T-helper 1 cell treated with Interleukin-12 subunit alpha and Interleukin-12 subunit beta and Interleukin-4 antibody, amounts not matched to agents 30 ng/mL and 1 ng/mL, for 36 hours (primary cell): ENCODE results near the gene CLASP2. TPM values are rescaled to one million over a fixed set of nuclear protein-coding genes. Genes with fewer than 3 reads are reported as not detected.
"Not testable (repeated sequence)": the region's sequence is repeated elsewhere in the genome, so short reads cannot be mapped to it uniquely, and the experiment has no call there.

ENCODE experiments used
- intact Hi-C: fragments of 100-400 bp; cut with micrococcal nuclease; formaldehyde crosslinking; loops from one replicate; pipeline ENCODE4 v1.15.1; 2024
- total RNA-seq: library from RNA; stranded (reverse); gene quantifications from 2 replicates; pipeline ENCODE4 v1.2.3, GENCODE V29; 2022

The CLASP2 gene
- total RNA-seq, 1 donor from 2014 or later = 56.8 TPM

DNA sequence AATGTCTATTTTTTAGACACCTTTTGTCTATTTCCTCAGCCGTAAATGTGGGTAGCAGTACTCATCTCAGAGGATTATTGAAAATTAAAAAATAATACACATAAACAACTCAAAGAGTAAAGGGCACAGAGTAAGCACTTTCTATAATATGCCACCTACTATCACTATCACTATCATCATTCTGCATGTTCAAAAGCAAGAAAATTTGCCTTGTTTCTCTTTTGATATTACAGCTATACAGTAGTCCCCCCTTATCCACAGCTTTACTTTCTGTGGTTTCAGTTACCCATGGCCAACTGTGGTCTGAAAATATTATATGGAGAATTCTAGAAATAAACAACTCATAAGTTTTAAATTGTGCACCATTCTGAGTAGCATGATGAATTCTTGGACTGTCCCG, 27.7 kb downstream of the CLASP2 start:
- intact Hi-C loops = no loop called here

DNA sequence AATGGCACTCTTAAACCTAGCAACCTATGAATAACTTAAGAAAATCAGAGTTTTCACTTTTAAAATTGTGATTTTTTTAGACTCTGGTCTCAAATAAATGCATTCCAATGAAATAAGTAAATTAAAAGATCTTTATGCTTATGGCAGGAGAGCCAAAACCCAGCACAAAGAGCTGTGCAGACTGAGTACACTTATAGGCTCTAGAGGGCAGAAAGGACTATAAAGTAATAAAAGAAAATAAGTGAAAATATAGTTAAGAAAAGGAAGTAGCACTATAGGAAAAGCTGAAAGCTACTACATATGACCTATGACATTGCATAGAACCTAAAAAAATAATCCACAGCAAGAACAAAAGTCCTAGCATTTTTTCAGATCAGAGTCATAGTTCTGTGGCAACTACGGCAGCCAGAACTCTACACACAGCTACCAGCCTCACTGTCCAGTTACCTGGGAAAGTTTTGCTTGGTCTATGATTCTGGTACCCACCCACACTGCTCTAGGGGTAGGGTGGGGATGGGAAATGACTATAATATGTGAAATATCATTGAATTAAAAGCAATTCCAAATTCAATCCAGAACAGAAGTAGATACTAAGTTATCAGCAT, 30.5 kb downstream of the CLASP2 start:
- intact Hi-C loops = no loop called here

DNA sequence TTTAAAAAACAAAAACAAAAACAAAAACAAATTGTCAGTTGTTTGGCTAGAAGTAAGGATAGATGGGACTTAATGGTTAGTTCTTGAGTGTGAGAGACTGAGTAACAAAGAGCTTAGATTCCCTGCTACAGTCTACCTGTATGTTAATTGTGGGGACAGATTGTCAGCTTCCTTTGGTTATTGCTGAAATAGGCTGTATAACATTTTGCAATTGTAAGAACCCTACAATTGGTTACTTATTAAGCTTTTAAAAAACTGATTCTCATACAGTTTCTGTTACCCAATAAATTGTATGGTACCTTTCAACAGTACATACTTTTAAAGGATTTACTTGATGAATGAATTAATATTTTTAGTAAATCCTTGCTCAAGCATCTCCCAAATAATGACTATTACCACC, 35.3 kb downstream of the CLASP2 start:
- intact Hi-C loops = no loop called here

DNA sequence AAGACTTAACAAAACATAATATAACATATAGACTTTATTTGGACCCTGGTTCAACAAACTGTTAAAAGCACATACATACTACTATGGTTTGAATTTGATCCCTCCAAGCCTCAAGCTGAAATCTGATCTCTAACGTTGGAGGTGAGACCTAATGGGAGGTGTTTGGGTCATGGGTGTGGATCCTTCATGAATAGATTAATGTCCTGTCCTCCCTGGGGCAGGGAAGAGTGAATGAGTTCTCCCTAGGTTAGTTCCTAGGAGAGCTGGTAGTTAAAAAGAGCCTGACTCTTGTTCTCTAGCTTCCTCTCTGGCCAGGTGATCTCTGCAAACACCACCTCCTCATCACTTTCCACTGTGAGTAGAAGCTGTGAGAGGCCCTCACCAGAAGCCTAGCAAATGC, 36.4 kb downstream of the CLASP2 start:
- intact Hi-C loops = no loop called here

DNA sequence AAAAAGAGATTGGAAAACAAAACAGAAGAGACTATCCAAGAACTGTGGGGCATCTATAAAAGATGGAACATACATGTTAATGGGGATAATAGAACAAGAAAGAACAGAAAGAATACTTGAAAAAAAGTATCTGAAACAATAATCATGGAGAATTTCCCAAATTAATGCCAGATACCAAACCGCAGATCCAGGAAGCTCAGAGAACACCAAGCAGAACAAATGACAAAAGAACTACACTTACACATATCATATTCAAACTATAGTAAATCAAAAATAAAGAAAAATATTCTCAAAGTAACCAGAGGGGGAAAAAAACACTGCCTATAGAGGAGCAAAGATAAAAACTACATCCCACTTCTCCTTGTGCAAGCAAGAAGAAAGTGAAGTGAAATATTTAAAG, 40.0 kb downstream of the CLASP2 start:
- intact Hi-C loops = no loop called here

DNA sequence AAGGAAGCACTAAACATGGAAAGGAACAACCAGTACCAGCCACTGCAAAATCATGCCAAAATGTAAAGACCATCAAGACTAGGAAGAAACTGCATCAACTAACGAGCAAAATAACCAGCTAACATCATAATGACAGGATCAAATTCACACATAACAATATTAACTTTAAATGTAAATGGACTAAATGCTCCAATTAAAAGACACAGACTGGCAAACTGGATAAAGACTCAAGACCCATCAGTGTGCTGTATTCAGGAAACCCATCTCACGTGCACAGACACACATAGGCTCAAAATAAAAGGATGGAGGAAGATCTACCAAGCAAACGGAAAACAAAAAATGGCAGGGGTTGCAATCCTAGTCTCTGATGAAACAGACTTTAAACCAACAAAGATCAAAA, 44.6 kb downstream of the CLASP2 start:
- intact Hi-C loops = not testable (repeated sequence)

DNA sequence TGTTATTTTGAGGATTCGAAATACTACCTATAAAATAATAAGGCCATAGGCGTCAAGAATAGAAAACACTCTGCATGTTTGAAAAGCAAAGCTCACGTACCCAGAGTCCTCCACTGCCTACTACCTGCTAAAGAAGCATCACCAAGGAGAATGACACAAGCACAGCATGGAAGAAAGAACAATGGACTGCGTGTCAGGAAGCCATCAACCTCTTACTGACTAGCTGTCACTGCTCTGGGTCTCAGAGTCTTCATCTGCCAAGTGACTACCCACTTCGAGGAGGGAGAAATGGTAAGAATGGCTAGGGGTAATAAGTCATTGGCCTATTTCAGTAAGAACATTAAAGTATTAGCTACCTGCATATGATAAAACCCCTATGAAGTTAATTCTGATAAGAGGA, 49.4 kb downstream of the CLASP2 start:
- intact Hi-C loops = no loop called here

DNA sequence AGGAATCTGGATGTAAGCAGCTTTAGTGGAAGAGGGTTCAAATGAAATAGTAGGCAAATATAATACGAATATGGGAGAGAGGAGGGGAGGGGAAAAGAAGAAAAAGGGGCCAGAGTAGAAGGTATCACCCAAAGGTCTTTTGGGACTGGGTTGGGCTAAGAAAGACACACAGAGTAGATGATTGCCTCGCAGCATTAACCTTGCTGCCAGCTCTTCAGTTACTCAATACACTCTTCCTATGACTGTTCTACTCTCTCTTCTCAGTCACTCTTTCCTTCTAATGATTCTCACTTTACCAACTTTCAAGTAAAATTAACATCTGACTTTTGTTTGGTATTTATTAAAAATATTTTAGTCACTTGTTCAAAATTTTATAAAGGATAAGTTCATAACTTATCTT, 52.8 kb downstream of the CLASP2 start:
- intact Hi-C loops = no loop called here

DNA sequence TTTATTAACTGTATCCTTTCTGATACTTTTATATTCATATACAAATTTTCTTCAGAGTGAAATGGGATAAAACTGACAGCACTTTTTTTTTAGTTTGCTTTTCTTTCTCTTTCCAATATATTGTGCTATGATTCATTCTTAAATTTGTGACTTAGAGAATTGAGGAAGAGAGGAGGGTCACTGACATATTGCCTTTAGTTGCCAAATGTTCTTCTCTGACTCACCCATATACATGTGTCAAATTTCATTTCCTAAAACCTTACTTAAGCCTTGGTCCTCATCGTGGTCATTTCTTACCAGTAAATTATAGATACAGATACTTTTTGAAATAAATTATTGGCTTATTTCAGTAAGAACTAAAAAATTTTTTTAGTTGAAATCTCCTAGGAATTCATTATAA, 53.9 kb downstream of the CLASP2 start:
- intact Hi-C loops = no loop called here

DNA sequence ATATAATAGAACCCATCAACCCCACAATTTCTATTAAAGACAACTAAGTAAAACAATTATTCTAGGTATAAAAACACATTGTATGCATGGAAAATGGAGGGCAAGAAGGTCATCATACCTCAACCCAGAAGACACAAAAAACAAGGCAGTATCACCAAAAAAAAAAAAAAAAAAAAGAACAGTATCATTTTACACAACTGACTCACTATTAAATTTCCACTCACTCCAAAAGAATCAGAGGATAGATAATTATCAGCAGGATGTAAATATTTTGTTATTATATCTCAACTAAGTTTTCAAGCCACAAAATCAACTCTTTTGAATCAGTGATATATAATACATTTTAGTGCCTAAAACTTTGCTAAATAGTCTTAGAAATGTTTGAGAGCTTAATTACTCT, 55.0 kb downstream of the CLASP2 start:
- intact Hi-C loops = no loop called here

DNA sequence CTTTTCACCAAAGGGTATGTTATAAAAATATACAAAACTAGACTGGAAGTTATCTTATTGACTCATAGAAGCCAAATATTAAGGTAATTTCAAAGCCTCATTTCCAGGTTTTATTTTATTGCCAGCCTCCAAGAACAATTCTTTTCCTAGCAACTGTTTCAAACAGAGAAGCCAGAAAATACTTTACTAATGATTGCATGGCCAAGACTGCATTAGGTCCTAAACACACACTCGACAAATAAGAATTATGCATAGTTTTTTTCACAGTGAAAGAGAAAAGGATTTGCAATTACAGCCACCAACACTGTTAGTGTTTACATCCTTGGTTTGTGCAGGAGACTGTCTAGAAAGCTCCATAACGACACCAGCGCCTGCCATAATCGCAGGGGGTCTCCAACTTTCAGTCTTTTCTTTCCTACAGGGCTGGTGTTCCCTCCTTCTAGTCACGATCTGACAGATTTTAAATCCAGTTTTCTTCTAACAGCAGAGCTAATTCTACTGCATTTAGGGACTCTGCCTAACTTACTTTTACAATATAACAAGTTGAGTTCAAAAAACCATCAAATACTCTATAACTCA, 58.1 kb downstream of the CLASP2 start:
- intact Hi-C loops = loop anchor here (2.0 kb wide), 2 partner anchors 15 to 57 kb away; no protein-coding TSS in a partner anchor

DNA sequence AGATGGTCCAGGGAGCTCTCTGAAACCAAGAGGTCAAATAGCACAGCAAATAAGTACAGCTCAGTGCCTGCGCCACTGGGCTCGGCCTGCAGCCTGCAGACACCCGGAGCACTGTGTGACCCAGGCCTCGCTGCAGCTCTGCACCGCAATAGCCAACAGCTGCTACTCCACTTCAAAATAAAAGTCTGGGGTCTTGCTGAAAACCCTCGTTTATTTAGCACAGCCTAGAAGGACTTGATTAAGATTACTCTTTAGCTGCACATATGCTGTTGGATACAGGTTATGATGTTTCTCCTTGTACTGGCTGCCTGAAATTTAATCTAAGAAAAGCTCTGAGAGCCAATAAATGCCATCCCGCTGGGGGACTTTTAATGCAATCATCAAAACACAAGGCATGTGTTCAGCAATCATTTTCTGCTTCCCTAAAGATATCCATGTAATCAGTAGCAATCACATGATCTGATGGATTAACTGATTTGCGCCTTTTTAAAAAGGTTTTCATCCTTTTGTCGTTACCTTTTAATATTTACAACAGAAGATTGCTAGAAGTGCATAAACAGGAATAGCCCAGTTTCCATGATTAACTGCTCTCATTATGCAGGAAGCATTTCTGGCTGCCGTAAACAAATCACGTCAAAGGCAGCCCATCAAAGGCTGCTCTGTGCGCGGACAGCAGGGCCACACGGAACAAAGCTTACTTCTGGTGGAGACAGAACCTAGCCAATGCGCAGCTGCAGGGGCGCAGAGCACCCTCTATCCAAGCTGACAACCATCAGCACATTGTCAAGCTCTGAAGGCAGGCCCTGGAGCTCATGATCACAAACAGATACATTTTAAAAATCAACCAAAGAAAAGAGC, 58.8 kb downstream of the CLASP2 start:
- intact Hi-C loops = loop anchor here (2.0 kb wide), 2 partner anchors 14 to 58 kb away; no protein-coding TSS in a partner anchor

DNA sequence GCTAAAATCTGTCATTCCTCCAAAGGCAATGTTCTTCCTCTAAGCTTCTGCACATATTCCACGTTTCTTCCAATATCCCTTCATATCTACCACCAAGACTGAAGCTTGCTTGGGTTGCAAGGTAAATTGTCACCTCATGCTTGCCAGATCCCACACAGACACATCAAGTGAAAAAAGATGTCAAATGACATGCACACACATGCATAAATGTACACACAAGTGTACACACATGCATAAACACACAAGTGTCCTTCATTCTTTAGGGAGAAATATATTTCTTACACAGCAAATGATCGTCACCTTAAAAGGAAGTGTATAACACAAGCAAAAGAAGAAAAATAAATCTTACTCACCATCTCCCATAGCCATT, 59.4 kb downstream of the CLASP2 start:
- intact Hi-C loops = loop anchor here (2.0 kb wide), 2 partner anchors 14 to 58 kb away; no protein-coding TSS in a partner anchor

DNA sequence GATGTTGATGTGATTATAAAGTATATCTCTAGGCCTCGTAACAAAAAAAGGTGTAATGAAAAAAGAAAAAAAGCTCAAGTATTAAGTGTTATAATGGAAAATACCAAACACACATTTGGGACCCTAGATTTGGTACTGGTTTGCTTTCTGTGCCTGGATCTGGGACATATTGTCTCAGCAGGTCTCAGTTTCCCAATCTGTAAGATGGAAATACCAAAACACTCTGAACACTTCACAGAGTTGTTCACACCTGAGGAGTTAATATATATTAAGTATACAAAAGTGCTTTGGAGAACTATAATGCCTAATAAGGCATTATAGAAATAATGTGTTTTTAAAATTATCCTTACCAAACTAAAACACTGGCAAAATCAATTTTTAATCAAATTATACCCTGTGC, 60.0 kb downstream of the CLASP2 start:
- intact Hi-C loops = loop anchor here (2.0 kb wide), 2 partner anchors 13 to 59 kb away; no protein-coding TSS in a partner anchor

DNA sequence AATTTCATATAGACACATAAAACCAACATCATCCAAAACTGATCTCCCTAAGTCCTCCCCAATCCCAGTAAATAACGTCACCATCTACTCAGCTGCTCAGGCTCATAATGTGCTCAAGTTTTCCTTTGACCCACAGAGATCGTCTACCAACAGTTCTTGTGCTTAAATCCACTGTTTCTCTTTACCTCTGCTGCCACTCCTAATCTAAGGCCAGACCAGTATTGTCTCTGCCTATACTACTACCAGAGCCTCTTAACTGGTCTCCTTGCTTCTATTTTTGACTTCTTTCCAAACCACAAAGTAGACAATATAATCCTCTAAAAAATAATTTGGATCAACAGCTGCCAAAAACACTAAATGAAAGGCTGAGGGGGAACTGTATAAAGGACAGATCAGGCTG, 65.3 kb downstream of the CLASP2 start:
- intact Hi-C loops = no loop called here

DNA sequence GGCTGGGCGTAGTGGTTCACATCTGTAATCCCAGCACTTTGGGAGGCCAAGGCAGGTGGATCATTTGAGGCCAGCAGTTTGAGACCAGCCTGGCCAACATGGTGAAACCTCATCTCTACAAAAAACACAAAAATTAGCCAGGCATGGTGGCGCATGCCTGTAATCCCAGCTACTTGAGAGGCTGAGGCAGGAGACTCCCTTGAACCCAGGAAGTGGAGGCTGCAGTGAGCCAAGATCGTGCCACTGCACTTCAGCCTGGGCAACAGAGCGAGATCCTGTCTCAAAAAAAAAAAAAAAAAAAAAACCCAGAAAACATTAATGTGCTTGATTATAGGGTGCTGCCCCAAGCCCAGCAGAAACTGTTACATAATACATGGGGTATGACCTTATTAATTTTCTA, 67.0 kb downstream of the CLASP2 start:
- intact Hi-C loops = not testable (repeated sequence)

DNA sequence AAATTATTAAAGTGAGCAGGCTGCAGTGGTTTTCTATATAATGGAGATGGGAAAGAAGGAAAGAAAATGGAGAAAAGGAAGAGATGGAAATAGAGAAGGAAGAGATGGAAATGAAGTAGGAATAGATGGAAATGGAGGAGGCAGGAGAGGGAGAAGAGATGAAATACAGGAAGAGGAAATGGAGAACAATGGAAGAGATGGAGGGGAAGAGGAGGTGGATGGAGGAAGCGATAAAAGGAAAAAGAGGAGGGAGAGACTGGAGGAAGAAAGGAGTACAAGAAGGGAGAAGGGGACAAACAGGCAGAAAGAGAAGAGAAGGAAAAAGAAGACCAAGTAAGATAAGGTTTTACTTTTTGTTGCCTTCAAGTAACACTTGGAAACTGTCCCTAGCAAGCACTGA, 67.6 kb downstream of the CLASP2 start:
- intact Hi-C loops = no loop called here

DNA sequence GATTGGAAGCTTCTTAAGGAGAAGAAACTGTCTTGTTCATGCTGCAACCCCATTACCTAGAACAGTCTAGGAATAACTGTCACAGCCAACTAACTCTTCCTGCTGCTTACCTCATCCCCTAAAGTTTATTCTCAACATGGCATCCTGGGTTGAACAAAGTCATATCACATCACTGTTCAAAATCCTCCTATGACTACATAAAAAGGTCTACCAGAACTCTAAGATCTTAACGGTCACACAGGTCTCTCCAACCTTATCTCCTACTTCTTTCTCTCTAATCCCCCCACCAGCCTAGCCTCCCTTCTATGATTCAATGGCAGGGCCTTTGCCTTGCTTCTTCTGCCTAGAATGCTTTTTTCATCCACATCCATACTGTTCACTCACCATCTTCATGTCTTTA, 69.3 kb downstream of the CLASP2 start:
- intact Hi-C loops = no loop called here

DNA sequence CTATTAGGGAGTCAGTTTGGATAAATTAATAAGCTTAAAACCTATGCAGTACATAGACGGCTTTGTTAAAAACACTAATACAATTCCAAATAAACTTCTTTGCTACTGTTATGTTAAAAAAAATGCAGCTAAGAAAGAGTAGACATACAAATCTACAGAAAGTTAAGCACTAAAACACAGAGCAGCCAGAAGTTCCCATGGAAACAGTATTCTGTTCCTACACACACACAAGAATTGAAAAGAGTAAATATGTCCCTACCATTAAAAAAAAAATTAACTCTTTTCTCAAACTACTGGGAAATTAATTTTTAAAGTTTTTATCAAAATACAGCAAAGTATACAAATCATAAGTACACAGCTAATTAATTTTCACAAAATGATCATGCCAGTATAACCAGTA, 71.6 kb downstream of the CLASP2 start:
- intact Hi-C loops = no loop called here

DNA sequence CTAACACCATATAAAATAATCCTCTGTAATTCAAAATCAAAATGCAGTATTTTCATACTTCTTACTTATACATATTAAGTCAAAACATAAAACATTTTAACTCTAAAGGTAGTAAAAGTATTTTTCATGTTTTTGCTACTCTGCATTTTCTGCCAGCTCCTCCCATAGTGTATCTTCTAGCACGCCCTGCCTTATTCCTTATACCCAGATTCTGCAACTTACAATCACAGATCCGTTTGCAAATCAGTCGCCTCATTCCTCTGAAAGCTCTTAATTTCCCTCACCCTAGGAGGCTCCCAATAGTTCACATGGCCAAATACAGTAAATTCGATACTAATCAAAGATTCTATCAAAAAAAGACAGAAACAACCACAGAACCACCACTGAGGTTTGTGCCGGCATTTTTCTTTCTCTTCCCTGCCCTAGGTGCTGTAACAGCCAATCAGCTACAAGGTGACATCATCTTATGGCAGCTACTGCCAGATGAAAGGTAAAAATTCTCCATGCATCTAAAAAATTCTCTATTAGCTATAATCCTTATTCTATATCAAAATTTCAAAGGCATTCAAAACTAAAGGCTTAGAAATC, 72.9 kb downstream of the CLASP2 start:
- intact Hi-C loops = loop anchor here (1.0 to 2.0 kb wide), 3 partner anchors 14 to 204 kb away; no protein-coding TSS in a partner anchor

DNA sequence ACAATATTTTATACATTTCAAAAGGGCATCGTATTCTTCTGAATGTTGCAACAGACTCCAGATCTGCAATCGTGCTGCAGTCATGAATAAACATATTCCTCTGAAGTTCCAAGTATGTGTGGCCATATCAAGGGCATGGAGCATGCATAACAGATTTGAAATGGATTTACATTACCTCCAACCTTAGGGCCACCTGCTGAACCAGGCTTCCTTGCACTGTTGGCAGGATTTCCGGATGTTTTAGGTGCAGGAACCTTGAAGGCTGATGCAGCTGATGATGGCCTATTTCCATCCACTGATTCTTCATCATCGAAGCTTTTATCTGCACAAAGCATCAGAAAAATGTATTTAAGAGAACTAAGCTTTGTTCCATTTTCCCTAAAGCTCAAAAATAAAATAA, 73.5 kb downstream of the CLASP2 start:
- intact Hi-C loops = loop anchor here (2.0 kb wide), 2 partner anchors 14 to 72 kb away; no protein-coding TSS in a partner anchor

DNA sequence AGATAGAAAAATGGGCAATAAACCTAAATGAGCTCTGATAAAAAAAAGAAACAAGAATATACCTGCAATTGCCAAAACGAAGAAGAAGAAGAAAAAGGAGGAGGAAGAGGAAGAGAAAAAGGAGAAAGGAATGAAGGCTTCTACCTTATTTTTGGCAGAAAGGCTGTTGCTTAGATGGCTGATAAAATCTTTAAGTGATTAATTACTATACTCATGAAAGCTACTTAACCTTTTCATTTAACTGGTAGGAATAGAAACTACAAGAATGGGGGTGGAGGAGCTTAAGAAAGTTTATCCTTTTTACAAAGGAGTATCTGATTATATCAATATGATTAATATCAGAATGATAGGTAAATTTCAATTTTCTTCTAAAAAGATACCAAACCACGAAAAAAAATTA, 75.2 kb downstream of the CLASP2 start:
- intact Hi-C loops = no loop called here
